ENCODE results near the gene REM2. TPM values are rescaled to one million over a fixed set of nuclear protein-coding genes. Genes with fewer than 3 reads are reported as not detected.
"Not testable (repeated sequence)": the region's sequence is repeated elsewhere in the genome, so short reads cannot be mapped to it uniquely, and the experiment has no call there.

REM2 gene
- total and polyA plus RNA-seq, 4 donors = 0.88 to 0.98 (median 0.92) TPM; not detected in 1

GRCh38 chr14:22850944-22851764 lies 31.9 kb upstream of the REM2 start:
- WGBS, 2 donors = 50% methylated on average over 9 of the region's 9 CpGs
- ATAC-seq (ENCODE audit: insufficient read depth, low FRiP score) (peak; percentile 49), DNase-seq (peak; percentile 93 to 97 (median 96))
- Histone ChIP-seq H3K9ac (ENCODE audit: insufficient read depth in 1 of 2, low read length in 2 of 2) (peak overlapping the region in 1 of 2 donors; percentile 33), H3K4me3 (no peak overlapping the region), H3K36me3 (ENCODE audit: control insufficient read depth in 4 of 4, insufficient read depth in 4 of 4, low read length in 4 of 4) (peaks cover 0 to 9% (median 6%) of the 10 kb centered on the region in 4 donors), H3K27ac (ENCODE audit: low read depth in 1 of 2, low read length in 1 of 2) (peak overlapping the region; percentile 69 to 83), H3K27me3 (ENCODE audit: control insufficient read depth in 3 of 3, insufficient read depth in 3 of 3, low read length in 2 of 3) (no peaks in the 10 kb centered on the region), H3K9me3 (ENCODE audit: control insufficient read depth in 4 of 4, insufficient read depth in 3 of 4, low read length in 3 of 4) (no peaks in the 10 kb centered on the region), H3K4me1 (ENCODE audit: control insufficient read depth in 5 of 5, insufficient read depth in 5 of 5, low read length in 5 of 5) (peaks cover 5 to 62% (median 33%) of the 10 kb centered on the region in 5 donors)
- TF ChIP-seq, protein P1, sequence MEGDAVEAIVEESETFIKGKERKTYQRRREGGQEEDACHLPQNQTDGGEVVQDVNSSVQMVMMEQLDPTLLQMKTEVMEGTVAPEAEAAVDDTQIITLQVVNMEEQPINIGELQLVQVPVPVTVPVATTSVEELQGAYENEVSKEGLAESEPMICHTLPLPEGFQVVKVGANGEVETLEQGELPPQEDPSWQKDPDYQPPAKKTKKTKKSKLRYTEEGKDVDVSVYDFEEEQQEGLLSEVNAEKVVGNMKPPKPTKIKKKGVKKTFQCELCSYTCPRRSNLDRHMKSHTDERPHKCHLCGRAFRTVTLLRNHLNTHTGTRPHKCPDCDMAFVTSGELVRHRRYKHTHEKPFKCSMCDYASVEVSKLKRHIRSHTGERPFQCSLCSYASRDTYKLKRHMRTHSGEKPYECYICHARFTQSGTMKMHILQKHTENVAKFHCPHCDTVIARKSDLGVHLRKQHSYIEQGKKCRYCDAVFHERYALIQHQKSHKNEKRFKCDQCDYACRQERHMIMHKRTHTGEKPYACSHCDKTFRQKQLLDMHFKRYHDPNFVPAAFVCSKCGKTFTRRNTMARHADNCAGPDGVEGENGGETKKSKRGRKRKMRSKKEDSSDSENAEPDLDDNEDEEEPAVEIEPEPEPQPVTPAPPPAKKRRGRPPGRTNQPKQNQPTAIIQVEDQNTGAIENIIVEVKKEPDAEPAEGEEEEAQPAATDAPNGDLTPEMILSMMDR (IDR thresholded peaks at IDR 0.05; ENCODE audit: control extremely low read depth, extremely low read depth) = no peak

DNA sequence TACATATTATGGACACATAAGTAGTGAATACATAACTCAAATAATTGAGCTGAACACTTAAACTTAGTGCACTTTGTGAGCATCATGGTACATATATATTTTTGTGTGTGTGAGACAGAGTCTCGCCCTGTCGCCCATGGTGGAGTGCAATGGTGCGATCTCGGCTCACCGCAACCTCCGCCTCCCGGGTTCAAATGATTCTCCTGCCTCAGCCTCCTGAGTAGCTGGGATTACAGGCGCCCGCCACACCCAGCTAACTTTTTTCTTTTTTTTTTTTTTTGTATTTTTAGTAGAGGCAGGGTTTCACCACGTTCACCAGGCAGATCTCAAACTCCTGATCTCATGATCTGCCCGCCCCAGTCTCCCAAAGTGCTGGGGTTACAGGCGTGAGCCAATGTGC lies 30.8 kb upstream of the REM2 start:
- not testable (repeated sequence) for ATAC-seq (ENCODE audit: insufficient read depth, low FRiP score); H3K4me3 ChIP-seq; DNase-seq; H3K9me3 ChIP-seq (ENCODE audit: control insufficient read depth in 4 of 4, insufficient read depth in 3 of 4, low read length in 3 of 4); H3K27me3 ChIP-seq (ENCODE audit: control insufficient read depth in 3 of 3, insufficient read depth in 3 of 3, low read length in 2 of 3); H3K36me3 ChIP-seq (ENCODE audit: control insufficient read depth in 4 of 4, insufficient read depth in 4 of 4, low read length in 4 of 4); H3K27ac ChIP-seq (ENCODE audit: low read depth in 1 of 2, low read length in 1 of 2); H3K9ac ChIP-seq (ENCODE audit: insufficient read depth in 1 of 2, low read length in 2 of 2)
- peaks cover 5 to 53% (median 28%) of the 10 kb centered on the region in 5 donors for H3K4me1 ChIP-seq (ENCODE audit: control insufficient read depth in 5 of 5, insufficient read depth in 5 of 5, low read length in 5 of 5)
- WGBS, 2 donors = 73 to 81% methylated on average over 10 to 12 of the region's 12 CpGs

- Histone ChIP-seq H3K4me1 (ENCODE audit: control insufficient read depth in 5 of 5, insufficient read depth in 5 of 5, low read length in 5 of 5) (peaks cover 5 to 52% (median 28%) of the 10 kb centered on the region in 5 donors), H3K9ac (ENCODE audit: insufficient read depth in 1 of 2, low read length in 2 of 2) (peak overlapping the region in 1 of 2 donors; percentile 62), H3K9me3 (ENCODE audit: control insufficient read depth in 4 of 4, insufficient read depth in 3 of 4, low read length in 3 of 4) (peaks cover 0 to 3% (median 0%) of the 10 kb centered on the region in 4 donors), H3K4me3 (no peak overlapping the region), H3K27ac (ENCODE audit: low read depth in 1 of 2, low read length in 1 of 2) (no peak overlapping the region), H3K27me3 (ENCODE audit: control insufficient read depth in 3 of 3, insufficient read depth in 3 of 3, low read length in 2 of 3) (no peaks in the 10 kb centered on the region), H3K36me3 (ENCODE audit: control insufficient read depth in 4 of 4, insufficient read depth in 4 of 4, low read length in 4 of 4) (no peaks in the 10 kb centered on the region)
- WGBS, 2 donors = 68 to 89% methylated on average over 2 of the region's 2 CpGs
- TF ChIP-seq, protein P1 (IDR thresholded peaks at IDR 0.05; ENCODE audit: control extremely low read depth, extremely low read depth) = no peak
- ATAC-seq (ENCODE audit: insufficient read depth, low FRiP score) = no peak
- DNase-seq = no peak
These were observed 30.5 kb upstream of the REM2 start for GRCh38 chr14:22852599-22852939.

- peaks cover 5 to 47% (median 22%) of the 10 kb centered on the region in 5 donors for H3K4me1 ChIP-seq (ENCODE audit: control insufficient read depth in 5 of 5, insufficient read depth in 5 of 5, low read length in 5 of 5)
- TF ChIP-seq, protein P1 (IDR thresholded peaks at IDR 0.05; ENCODE audit: control extremely low read depth, extremely low read depth) = peak; percentile 97
- WGBS, 2 donors = 2% methylated on average over 19 to 20 of the region's 20 CpGs
- no peaks in the 10 kb centered on the region for H3K27me3 ChIP-seq (ENCODE audit: control insufficient read depth in 3 of 3, insufficient read depth in 3 of 3, low read length in 2 of 3)
- H3K27ac ChIP-seq (ENCODE audit: low read depth in 1 of 2, low read length in 1 of 2) = peak overlapping the region in 1 of 2 donors; percentile 52
- H3K9me3 ChIP-seq (ENCODE audit: control insufficient read depth in 4 of 4, insufficient read depth in 3 of 4, low read length in 3 of 4) = peaks cover 0 to 3% (median 0%) of the 10 kb centered on the region in 4 donors
- DNase-seq (peak; percentile 93 to 95 (median 94)), ATAC-seq (ENCODE audit: insufficient read depth, low FRiP score) (peak; percentile 68)
- H3K4me3 ChIP-seq = no peak overlapping the region
- H3K36me3 ChIP-seq (ENCODE audit: control insufficient read depth in 4 of 4, insufficient read depth in 4 of 4, low read length in 4 of 4) = no peaks in the 10 kb centered on the region
- peak overlapping the region in 1 of 2 donors; percentile 62 for H3K9ac ChIP-seq (ENCODE audit: insufficient read depth in 1 of 2, low read length in 2 of 2)
These were observed 29.9 kb upstream of the REM2 start for GRCh38 chr14:22852940-22853767.

DNA sequence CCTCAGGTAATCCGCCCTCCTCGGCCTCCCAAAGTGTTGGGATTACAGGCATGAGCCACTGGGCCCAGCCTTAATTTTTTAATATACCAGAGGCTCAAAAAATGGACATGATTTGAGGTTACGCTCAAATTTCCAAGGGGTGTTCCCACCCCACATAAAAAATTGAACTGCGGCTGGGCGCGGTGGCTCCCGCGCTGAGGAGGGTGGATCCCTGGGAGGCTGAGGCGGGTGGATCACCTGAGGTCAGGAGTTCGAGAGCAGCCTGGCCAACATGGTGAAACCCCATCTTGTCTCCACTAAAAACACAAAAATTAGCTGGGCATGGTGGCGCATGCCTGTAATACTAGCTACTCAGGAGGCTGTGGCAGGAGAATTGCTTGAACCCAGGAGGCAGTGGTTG lies 28.7 kb upstream of the REM2 start:
- not testable (repeated sequence) for H3K4me3 ChIP-seq; H3K9me3 ChIP-seq (ENCODE audit: control insufficient read depth in 4 of 4, insufficient read depth in 3 of 4, low read length in 3 of 4); H3K27ac ChIP-seq (ENCODE audit: low read depth in 1 of 2, low read length in 1 of 2); DNase-seq; H3K27me3 ChIP-seq (ENCODE audit: control insufficient read depth in 3 of 3, insufficient read depth in 3 of 3, low read length in 2 of 3); ATAC-seq (ENCODE audit: insufficient read depth, low FRiP score); H3K36me3 ChIP-seq (ENCODE audit: control insufficient read depth in 4 of 4, insufficient read depth in 4 of 4, low read length in 4 of 4); H3K9ac ChIP-seq (ENCODE audit: insufficient read depth in 1 of 2, low read length in 2 of 2)
- 97 to 98% methylated on average over 11 of the region's 11 CpGs for WGBS, 2 donors
- peaks cover 5 to 36% (median 21%) of the 10 kb centered on the region in 5 donors for H3K4me1 ChIP-seq (ENCODE audit: control insufficient read depth in 5 of 5, insufficient read depth in 5 of 5, low read length in 5 of 5)

Data from lung (tissue), 12 donors.